HEK293 (cell line): ENCODE measurements around the gene KCNJ14.

Experiments used
- KLF10 ChIP-seq: fragments of 450-650 bp; IDR thresholded peaks from 2 replicates; pipeline ENCODE4 v1.5.1; 2018; ENCODE audit warnings: missing biosample characterization, mild to moderate bottlenecking, missing genetic modification characterization
- KLF8 ChIP-seq: fragments of 450-650 bp; formaldehyde crosslinking; IDR thresholded peaks from 2 replicates; pipeline ENCODE4 v1.5.1; 2016; ENCODE audit warnings: missing biosample characterization, missing genetic modification characterization
- SCRT2 ChIP-seq: fragments of 450-650 bp; formaldehyde crosslinking; IDR thresholded peaks from 2 replicates; pipeline ENCODE4 v1.5.1; 2016; ENCODE audit warnings: missing biosample characterization, missing genetic modification characterization
- ZFP37 ChIP-seq: fragments of 450-650 bp; formaldehyde crosslinking; IDR thresholded peaks from 2 replicates; pipeline ENCODE4 v1.5.1; 2016; ENCODE audit warnings: missing biosample characterization, missing genetic modification characterization
- ZNF174 ChIP-seq: fragments of 450-650 bp; formaldehyde crosslinking; IDR thresholded peaks from 2 replicates; pipeline ENCODE4 v1.5.0; 2017; ENCODE audit warnings: missing biosample characterization, mild to moderate bottlenecking, missing genetic modification characterization
- ZNF24 ChIP-seq: fragments of 450-650 bp; formaldehyde crosslinking; IDR thresholded peaks from 2 replicates; pipeline ENCODE4 v1.5.1; 2016; ENCODE audit warnings: missing biosample characterization, missing genetic modification characterization
- ZNF266 ChIP-seq: fragments of 450-650 bp; formaldehyde crosslinking; IDR thresholded peaks from 2 replicates; pipeline ENCODE4 v1.5.1; 2016; ENCODE audit warnings: missing biosample characterization, missing genetic modification characterization, low read depth
- ZNF302 ChIP-seq: fragments of 450-650 bp; formaldehyde crosslinking; IDR thresholded peaks from 2 replicates; pipeline ENCODE4 v1.5.1; 2016; ENCODE audit warnings: missing biosample characterization, missing genetic modification characterization, low read depth
- ZNF311 ChIP-seq: fragments of 450-650 bp; formaldehyde crosslinking; IDR thresholded peaks from 2 replicates; pipeline ENCODE4 v1.5.1; 2017; ENCODE audit warnings: missing biosample characterization, missing genetic modification characterization, borderline replicate concordance
- ZNF335 ChIP-seq: fragments of 450-650 bp; formaldehyde crosslinking; conservative IDR thresholded peaks from 2 replicates; pipeline ENCODE4 v1.5.1; 2016; ENCODE audit warnings: missing biosample characterization, missing genetic modification characterization
- ZNF341 ChIP-seq: fragments of 450-650 bp; formaldehyde crosslinking; IDR thresholded peaks from 2 replicates; pipeline ENCODE4; 2016; ENCODE audit warnings: low read depth, missing biosample characterization, missing genetic modification characterization
- ZNF366 ChIP-seq: fragments of 450-650 bp; formaldehyde crosslinking; conservative IDR thresholded peaks from 2 replicates; pipeline ENCODE4 v1.5.1; 2016; ENCODE audit warnings: missing biosample characterization, missing genetic modification characterization
- ZNF391 ChIP-seq: fragments of 450-650 bp; formaldehyde crosslinking; IDR thresholded peaks from 2 replicates; pipeline ENCODE4 v1.5.1; 2016; ENCODE audit warnings: low read depth, missing biosample characterization, missing genetic modification characterization, borderline replicate concordance
- ZNF416 ChIP-seq: fragments of 450-650 bp; formaldehyde crosslinking; IDR thresholded peaks from 2 replicates; pipeline ENCODE4 v1.5.1; 2016; ENCODE audit warnings: missing biosample characterization, missing genetic modification characterization
- ZNF555 ChIP-seq: fragments of 450-650 bp; formaldehyde crosslinking; conservative IDR thresholded peaks from 2 replicates; pipeline ENCODE4 v1.5.1; 2017; ENCODE audit warnings: missing biosample characterization, mild to moderate bottlenecking, missing genetic modification characterization, inconsistent platforms
- ZNF561 ChIP-seq: fragments of 450-650 bp; IDR thresholded peaks from 2 replicates; pipeline ENCODE4 v1.5.1; 2018; ENCODE audit warnings: missing biosample characterization, missing genetic modification characterization, borderline replicate concordance
- ZNF600 ChIP-seq: fragments of 450-650 bp; formaldehyde crosslinking; IDR thresholded peaks from 2 replicates; pipeline ENCODE4 v1.5.1; 2016; ENCODE audit warnings: missing biosample characterization, missing genetic modification characterization
- ZNF623 ChIP-seq: fragments of 450-650 bp; formaldehyde crosslinking; IDR thresholded peaks from 2 replicates; pipeline ENCODE4 v1.5.1; 2016; ENCODE audit warnings: missing biosample characterization, missing genetic modification characterization
- ZNF629 ChIP-seq: fragments of 450-650 bp; formaldehyde crosslinking; IDR thresholded peaks from 2 replicates; pipeline ENCODE4 v1.5.1; 2017; ENCODE audit warnings: missing biosample characterization, missing genetic modification characterization
- ZNF777 ChIP-seq: fragments of 450-650 bp; formaldehyde crosslinking; IDR thresholded peaks from 2 replicates; pipeline ENCODE4 v1.5.1; 2017; ENCODE audit warnings: missing biosample characterization, missing genetic modification characterization, borderline replicate concordance
- TF ChIP-seq, protein P1 (sequence below): fragments of 450-650 bp; formaldehyde crosslinking; IDR thresholded peaks from 2 replicates; pipeline ENCODE4 v1.5.1; 2016; ENCODE audit warnings: missing biosample characterization, missing genetic modification characterization, borderline replicate concordance
- TF ChIP-seq, protein P2 (sequence below): fragments of 450-650 bp; formaldehyde crosslinking; IDR thresholded peaks from 2 replicates; pipeline ENCODE4 v1.5.1; 2016; ENCODE audit warnings: missing biosample characterization, missing genetic modification characterization, low read depth
- TF ChIP-seq, protein P3 (sequence below): fragments of 450-650 bp; formaldehyde crosslinking; IDR thresholded peaks from 2 replicates; pipeline ENCODE4 v1.5.1; 2017; ENCODE audit warnings: missing biosample characterization, mild to moderate bottlenecking, missing genetic modification characterization, moderate library complexity
- TF ChIP-seq, protein P4 (sequence below): fragments of 450-650 bp; IDR thresholded peaks from 2 replicates; pipeline ENCODE4 v1.5.1; 2018; ENCODE audit warnings: missing biosample characterization, mild to moderate bottlenecking, missing genetic modification characterization
- TF ChIP-seq, protein P5 (sequence below): fragments of 450-650 bp; formaldehyde crosslinking; IDR thresholded peaks from 2 replicates; pipeline ENCODE4 v1.5.1; 2016; ENCODE audit warnings: missing biosample characterization, missing genetic modification characterization
- TF ChIP-seq, protein P6 (sequence below): fragments of 450-650 bp; formaldehyde crosslinking; optimal IDR thresholded peaks from 2 replicates; pipeline ENCODE3; 2016; ENCODE audit warnings: missing biosample characterization, mild to moderate bottlenecking, missing genetic modification characterization

The KCNJ14 gene

DNA sequence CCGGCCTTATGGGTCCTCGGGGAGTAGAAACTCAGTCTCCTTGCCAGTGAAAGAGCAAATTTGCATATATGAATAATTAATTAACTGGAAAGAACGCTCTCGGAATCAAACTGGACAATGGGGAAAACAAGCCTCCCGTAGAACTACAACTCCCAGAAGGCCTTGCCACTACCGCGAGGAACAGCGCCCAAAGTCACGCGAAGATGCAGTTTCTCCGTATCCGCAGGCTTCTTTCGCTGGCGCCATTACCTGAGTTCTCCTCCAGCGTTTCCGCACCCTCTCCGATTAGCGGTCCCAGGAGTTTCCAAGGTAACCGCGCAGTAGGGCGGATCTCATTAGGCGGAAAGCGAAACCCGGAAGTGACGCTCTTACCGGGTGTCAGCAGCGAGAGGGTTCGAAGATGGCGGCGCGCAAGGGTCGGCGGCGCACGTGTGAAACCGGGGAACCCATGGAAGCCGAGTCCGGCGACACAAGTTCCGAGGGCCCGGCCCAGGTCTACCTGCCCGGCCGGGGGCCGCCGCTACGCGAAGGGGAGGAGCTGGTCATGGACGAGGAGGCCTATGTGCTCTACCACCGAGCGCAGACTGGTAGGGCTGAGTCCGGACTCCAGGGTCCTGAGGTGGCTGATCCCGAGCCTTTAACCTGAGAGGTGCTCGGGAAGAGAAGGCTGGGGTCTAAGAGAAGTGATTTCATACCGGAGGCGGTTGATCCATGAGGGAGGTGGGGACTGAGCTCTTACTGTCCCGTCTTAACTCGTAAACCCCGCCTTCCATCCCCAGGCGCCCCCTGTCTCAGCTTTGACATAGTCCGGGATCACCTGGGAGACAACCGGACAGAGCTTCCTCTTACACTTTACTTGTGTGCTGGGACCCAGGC lies 9.5 kb upstream of the KCNJ14 start, which contains the start of gene GRWD1 (continued):
- TF ChIP-seq, protein P1, sequence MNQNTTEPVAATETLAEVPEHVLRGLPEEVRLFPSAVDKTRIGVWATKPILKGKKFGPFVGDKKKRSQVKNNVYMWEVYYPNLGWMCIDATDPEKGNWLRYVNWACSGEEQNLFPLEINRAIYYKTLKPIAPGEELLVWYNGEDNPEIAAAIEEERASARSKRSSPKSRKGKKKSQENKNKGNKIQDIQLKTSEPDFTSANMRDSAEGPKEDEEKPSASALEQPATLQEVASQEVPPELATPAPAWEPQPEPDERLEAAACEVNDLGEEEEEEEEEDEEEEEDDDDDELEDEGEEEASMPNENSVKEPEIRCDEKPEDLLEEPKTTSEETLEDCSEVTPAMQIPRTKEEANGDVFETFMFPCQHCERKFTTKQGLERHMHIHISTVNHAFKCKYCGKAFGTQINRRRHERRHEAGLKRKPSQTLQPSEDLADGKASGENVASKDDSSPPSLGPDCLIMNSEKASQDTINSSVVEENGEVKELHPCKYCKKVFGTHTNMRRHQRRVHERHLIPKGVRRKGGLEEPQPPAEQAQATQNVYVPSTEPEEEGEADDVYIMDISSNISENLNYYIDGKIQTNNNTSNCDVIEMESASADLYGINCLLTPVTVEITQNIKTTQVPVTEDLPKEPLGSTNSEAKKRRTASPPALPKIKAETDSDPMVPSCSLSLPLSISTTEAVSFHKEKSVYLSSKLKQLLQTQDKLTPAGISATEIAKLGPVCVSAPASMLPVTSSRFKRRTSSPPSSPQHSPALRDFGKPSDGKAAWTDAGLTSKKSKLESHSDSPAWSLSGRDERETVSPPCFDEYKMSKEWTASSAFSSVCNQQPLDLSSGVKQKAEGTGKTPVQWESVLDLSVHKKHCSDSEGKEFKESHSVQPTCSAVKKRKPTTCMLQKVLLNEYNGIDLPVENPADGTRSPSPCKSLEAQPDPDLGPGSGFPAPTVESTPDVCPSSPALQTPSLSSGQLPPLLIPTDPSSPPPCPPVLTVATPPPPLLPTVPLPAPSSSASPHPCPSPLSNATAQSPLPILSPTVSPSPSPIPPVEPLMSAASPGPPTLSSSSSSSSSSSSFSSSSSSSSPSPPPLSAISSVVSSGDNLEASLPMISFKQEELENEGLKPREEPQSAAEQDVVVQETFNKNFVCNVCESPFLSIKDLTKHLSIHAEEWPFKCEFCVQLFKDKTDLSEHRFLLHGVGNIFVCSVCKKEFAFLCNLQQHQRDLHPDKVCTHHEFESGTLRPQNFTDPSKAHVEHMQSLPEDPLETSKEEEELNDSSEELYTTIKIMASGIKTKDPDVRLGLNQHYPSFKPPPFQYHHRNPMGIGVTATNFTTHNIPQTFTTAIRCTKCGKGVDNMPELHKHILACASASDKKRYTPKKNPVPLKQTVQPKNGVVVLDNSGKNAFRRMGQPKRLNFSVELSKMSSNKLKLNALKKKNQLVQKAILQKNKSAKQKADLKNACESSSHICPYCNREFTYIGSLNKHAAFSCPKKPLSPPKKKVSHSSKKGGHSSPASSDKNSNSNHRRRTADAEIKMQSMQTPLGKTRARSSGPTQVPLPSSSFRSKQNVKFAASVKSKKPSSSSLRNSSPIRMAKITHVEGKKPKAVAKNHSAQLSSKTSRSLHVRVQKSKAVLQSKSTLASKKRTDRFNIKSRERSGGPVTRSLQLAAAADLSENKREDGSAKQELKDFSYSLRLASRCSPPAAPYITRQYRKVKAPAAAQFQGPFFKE (tag by site-specific recombination) = no peak
- TF ChIP-seq, protein P2, sequence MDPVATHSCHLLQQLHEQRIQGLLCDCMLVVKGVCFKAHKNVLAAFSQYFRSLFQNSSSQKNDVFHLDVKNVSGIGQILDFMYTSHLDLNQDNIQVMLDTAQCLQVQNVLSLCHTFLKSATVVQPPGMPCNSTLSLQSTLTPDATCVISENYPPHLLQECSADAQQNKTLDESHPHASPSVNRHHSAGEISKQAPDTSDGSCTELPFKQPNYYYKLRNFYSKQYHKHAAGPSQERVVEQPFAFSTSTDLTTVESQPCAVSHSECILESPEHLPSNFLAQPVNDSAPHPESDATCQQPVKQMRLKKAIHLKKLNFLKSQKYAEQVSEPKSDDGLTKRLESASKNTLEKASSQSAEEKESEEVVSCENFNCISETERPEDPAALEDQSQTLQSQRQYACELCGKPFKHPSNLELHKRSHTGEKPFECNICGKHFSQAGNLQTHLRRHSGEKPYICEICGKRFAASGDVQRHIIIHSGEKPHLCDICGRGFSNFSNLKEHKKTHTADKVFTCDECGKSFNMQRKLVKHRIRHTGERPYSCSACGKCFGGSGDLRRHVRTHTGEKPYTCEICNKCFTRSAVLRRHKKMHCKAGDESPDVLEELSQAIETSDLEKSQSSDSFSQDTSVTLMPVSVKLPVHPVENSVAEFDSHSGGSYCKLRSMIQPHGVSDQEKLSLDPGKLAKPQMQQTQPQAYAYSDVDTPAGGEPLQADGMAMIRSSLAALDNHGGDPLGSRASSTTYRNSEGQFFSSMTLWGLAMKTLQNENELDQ (tag by site-specific recombination) = no peak
- no peak for TF ChIP-seq ZNF266 (tag by site-specific recombination)
- TF ChIP-seq ZNF555 (tag by site-specific recombination) = no peak
- TF ChIP-seq, protein P3, sequence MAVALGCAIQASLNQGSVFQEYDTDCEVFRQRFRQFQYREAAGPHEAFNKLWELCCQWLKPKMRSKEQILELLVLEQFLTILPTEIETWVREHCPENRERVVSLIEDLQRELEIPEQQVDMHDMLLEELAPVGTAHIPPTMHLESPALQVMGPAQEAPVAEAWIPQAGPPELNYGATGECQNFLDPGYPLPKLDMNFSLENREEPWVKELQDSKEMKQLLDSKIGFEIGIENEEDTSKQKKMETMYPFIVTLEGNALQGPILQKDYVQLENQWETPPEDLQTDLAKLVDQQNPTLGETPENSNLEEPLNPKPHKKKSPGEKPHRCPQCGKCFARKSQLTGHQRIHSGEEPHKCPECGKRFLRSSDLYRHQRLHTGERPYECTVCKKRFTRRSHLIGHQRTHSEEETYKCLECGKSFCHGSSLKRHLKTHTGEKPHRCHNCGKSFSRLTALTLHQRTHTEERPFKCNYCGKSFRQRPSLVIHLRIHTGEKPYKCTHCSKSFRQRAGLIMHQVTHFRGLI (tag by site-specific recombination) = no peak
- peak; percentile 58 for TF ChIP-seq ZNF366
- peak; percentile 79 for TF ChIP-seq KLF8
- no peak for TF ChIP-seq ZNF623 (tag by site-specific recombination)
- TF ChIP-seq ZFP37 (tag by site-specific recombination) = peak; percentile 25; the same call in 1 of the 2 replicates
- no peak for TF ChIP-seq ZNF391 (tag by site-specific recombination)
- no peak for TF ChIP-seq ZNF174 (tag by site-specific recombination)
- 0 out of 2 replicates have a peak, but pooled peaks have one; percentile 7 for TF ChIP-seq KLF10 (tag by site-specific recombination)
- TF ChIP-seq ZNF600 (tag by site-specific recombination) = no peak
- no peak; the same call in 1 of the 2 replicates for TF ChIP-seq ZNF561 (tag by site-specific recombination)
- TF ChIP-seq, protein P4, sequence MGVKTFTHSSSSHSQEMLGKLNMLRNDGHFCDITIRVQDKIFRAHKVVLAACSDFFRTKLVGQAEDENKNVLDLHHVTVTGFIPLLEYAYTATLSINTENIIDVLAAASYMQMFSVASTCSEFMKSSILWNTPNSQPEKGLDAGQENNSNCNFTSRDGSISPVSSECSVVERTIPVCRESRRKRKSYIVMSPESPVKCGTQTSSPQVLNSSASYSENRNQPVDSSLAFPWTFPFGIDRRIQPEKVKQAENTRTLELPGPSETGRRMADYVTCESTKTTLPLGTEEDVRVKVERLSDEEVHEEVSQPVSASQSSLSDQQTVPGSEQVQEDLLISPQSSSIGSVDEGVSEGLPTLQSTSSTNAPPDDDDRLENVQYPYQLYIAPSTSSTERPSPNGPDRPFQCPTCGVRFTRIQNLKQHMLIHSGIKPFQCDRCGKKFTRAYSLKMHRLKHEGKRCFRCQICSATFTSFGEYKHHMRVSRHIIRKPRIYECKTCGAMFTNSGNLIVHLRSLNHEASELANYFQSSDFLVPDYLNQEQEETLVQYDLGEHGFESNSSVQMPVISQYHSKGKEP (tag by site-specific recombination) = peak; percentile 17; the same call in 1 of the 2 replicates
- no peak for TF ChIP-seq ZNF311 (tag by site-specific recombination)
- TF ChIP-seq ZNF777 = no peak
- peak; percentile 97 for TF ChIP-seq ZNF335
- no peak for TF ChIP-seq SCRT2
- TF ChIP-seq ZNF302 (tag by site-specific recombination) = no peak
- TF ChIP-seq ZNF629 (tag by site-specific recombination) = peak; percentile 50; the same call in 1 of the 2 replicates
- TF ChIP-seq ZNF24 (tag by site-specific recombination) = no peak
- TF ChIP-seq, protein P5, sequence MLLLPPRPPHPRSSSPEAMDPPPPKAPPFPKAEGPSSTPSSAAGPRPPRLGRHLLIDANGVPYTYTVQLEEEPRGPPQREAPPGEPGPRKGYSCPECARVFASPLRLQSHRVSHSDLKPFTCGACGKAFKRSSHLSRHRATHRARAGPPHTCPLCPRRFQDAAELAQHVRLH = peak; percentile 79
- TF ChIP-seq ZNF341 (tag by site-specific recombination) = peak; percentile 27; the same call in 1 of the 2 replicates
- no peak for TF ChIP-seq ZNF416
- TF ChIP-seq, protein P6, sequence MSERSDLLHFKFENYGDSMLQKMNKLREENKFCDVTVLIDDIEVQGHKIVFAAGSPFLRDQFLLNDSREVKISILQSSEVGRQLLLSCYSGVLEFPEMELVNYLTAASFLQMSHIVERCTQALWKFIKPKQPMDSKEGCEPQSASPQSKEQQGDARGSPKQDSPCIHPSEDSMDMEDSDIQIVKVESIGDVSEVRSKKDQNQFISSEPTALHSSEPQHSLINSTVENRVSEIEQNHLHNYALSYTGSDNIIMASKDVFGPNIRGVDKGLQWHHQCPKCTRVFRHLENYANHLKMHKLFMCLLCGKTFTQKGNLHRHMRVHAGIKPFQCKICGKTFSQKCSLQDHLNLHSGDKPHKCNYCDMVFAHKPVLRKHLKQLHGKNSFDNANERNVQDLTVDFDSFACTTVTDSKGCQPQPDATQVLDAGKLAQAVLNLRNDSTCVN (tag by site-specific recombination) = peak; percentile 24
